ENCODE results near the gene ADAMTS5.

Gene ADAMTS5

GRCh38 chr21:26948194-26948593 lies 18.7 kb downstream of the ADAMTS5 start:
- Histone ChIP-seq H4K20me1 (ENCODE audit: insufficient read depth) (no peaks in the 10 kb centered on the region), H2AFZ (ENCODE audit: low read depth) (no peak overlapping the region), H3K36me3 (ENCODE audit: insufficient read depth) (no peaks in the 10 kb centered on the region), H3K9ac (no peak overlapping the region), H3K27me3 (ENCODE audit: insufficient read depth, low read depth) (no peaks in the 10 kb centered on the region), H3K4me3 (IDR thresholded peaks at IDR 0.05; ENCODE audit: insufficient read depth, low read depth, low read length) (no peak overlapping the region), H3K4me1 (ENCODE audit: low read depth, poor library complexity, severe bottlenecking) (no peaks in the 10 kb centered on the region), H3K79me2 (ENCODE audit: insufficient read depth, low read depth) (no peaks in the 10 kb centered on the region), H3K27ac (no peak overlapping the region), H3K4me2 (no peak overlapping the region)
- TF ChIP-seq CTCF (conservative IDR thresholded peaks at IDR 0.05; ENCODE audit: low read depth, low read length): no peak

- TF ChIP-seq CTCF (conservative IDR thresholded peaks at IDR 0.05; ENCODE audit: low read depth, low read length): no peak
- H3K4me2 ChIP-seq: no peak overlapping the region
- H3K4me3 ChIP-seq (IDR thresholded peaks at IDR 0.05; ENCODE audit: insufficient read depth, low read depth, low read length): no peak overlapping the region
- H4K20me1 ChIP-seq (ENCODE audit: insufficient read depth): no peaks in the 10 kb centered on the region
- no peaks in the 10 kb centered on the region for H3K27me3 ChIP-seq (ENCODE audit: insufficient read depth, low read depth)
- no peaks in the 10 kb centered on the region for H3K79me2 ChIP-seq (ENCODE audit: insufficient read depth, low read depth)
- H3K4me1 ChIP-seq (ENCODE audit: low read depth, poor library complexity, severe bottlenecking): no peaks in the 10 kb centered on the region
- no peak overlapping the region for H3K27ac ChIP-seq
- no peak overlapping the region for H3K9ac ChIP-seq
- H2AFZ ChIP-seq (ENCODE audit: low read depth): no peak overlapping the region
- no peaks in the 10 kb centered on the region for H3K36me3 ChIP-seq (ENCODE audit: insufficient read depth)
Measured at GRCh38 chr21:26946744-26947446, 20.0 kb downstream of the ADAMTS5 start.

GRCh38 chr21:26945916-26946675 lies 20.8 kb downstream of the ADAMTS5 start:
- no peak overlapping the region for H3K27ac ChIP-seq
- no peaks in the 10 kb centered on the region for H3K36me3 ChIP-seq (ENCODE audit: insufficient read depth)
- H2AFZ ChIP-seq (ENCODE audit: low read depth): no peak overlapping the region
- no peak overlapping the region for H3K4me3 ChIP-seq (IDR thresholded peaks at IDR 0.05; ENCODE audit: insufficient read depth, low read depth, low read length)
- H3K9ac ChIP-seq: no peak overlapping the region
- no peaks in the 10 kb centered on the region for H3K27me3 ChIP-seq (ENCODE audit: insufficient read depth, low read depth)
- TF ChIP-seq CTCF (conservative IDR thresholded peaks at IDR 0.05; ENCODE audit: low read depth, low read length): no peak
- no peak overlapping the region for H3K4me2 ChIP-seq
- H3K4me1 ChIP-seq (ENCODE audit: low read depth, poor library complexity, severe bottlenecking): no peaks in the 10 kb centered on the region
- no peaks in the 10 kb centered on the region for H4K20me1 ChIP-seq (ENCODE audit: insufficient read depth)
- no peaks in the 10 kb centered on the region for H3K79me2 ChIP-seq (ENCODE audit: insufficient read depth, low read depth)

GRCh38 chr21:26943921-26944320 lies 23.0 kb downstream of the ADAMTS5 start:
- Histone ChIP-seq H3K36me3 (ENCODE audit: insufficient read depth) (no peaks in the 10 kb centered on the region), H3K4me3 (IDR thresholded peaks at IDR 0.05; ENCODE audit: insufficient read depth, low read depth, low read length) (no peak overlapping the region), H3K4me2 (no peak overlapping the region), H3K4me1 (ENCODE audit: low read depth, poor library complexity, severe bottlenecking) (no peaks in the 10 kb centered on the region), H3K27me3 (ENCODE audit: insufficient read depth, low read depth) (no peaks in the 10 kb centered on the region), H3K79me2 (ENCODE audit: insufficient read depth, low read depth) (no peaks in the 10 kb centered on the region), H3K9ac (no peak overlapping the region), H3K27ac (no peak overlapping the region), H2AFZ (ENCODE audit: low read depth) (no peak overlapping the region), H4K20me1 (ENCODE audit: insufficient read depth) (no peaks in the 10 kb centered on the region)
- no peak for TF ChIP-seq CTCF (conservative IDR thresholded peaks at IDR 0.05; ENCODE audit: low read depth, low read length)

Data from KMS-11 (cell line).